Activated CD8-positive, alpha-beta memory T cell treated with anti-CD3 and anti-CD28 coated beads for 48 hours (primary cell): ENCODE measurements around the gene DBF4.

Source experiments
- DNase-seq, 3 experiments: peaks; one replicate each; pipeline ENCODE4 v3.0.0-alpha.2; 2020; ENCODE audit warnings: low read depth in 2 of 3, low spot score in 2 of 3

Gene DBF4

GRCh38 chr7:87948371-87948770, 72.1 kb downstream of the DBF4 start:
- DNase-seq = no peak
